ENCODE measurements around the gene MEGF10.

GRCh38 chr5:127377651-127378050 lies 87.1 kb downstream of the MEGF10 start:
- TF ChIP-seq CTCF (IDR thresholded peaks at IDR 0.05) (no peak), POLR2A (IDR thresholded peaks at IDR 0.05) (no peak), POLR2AphosphoS5 (IDR thresholded peaks at IDR 0.05) (no peak)

Measured in sigmoid colon (tissue), 4 donors.